SK-N-SH (cell line): Measurements from ENCODE around the gene EXPH5. TPM values are rescaled to one million over a fixed set of nuclear protein-coding genes. Genes with fewer than 3 reads are reported as not detected.
A peak's percentile ranks its signal among the peaks of the same experiment; 100 is the strongest.

Source experiments
- CTCF ChIA-PET: fragments of 300-600, 350-600 bp; formaldehyde crosslinking; extraction: SDS; loops from one replicate; lab custom pipeline; 2021; lab: Yijun Ruan, JAX
- POLR2A ChIA-PET: fragments of 350-600 bp; sonication (Branson Sonifier 250); formaldehyde crosslinking; extraction: SDS; loops from one replicate; lab custom pipeline; 2020; ENCODE audit warnings: antibody characterized with exemption, inconsistent platforms; lab: Yijun Ruan, JAX
- DNase-seq: peaks from one replicate; pipeline ENCODE4 v3.0.0; 2012
- H2AFZ ChIP-seq: fragments of 200-600 bp; sonication (generic); 2 replicates; pipeline ENCODE4 v1.8.1; 2016; ENCODE audit warnings: antibody characterized with exemption, mild to moderate bottlenecking, low read depth
- H3F3A ChIP-seq: fragments of 200-600 bp; sonication (generic); replicated peaks from 2 replicates; pipeline ENCODE3; 2016; ENCODE audit warnings: antibody characterized with exemption, mild to moderate bottlenecking; ENCODE audit not compliant: insufficient read depth
- H3K27ac ChIP-seq, 2 experiments: fragments of 200-500 bp in 1 of 2; fragments of 200-600 bp in 1 of 2; sonication (Bioruptor generic) in 1 of 2; sonication (generic), shearing (Covaris generic) in 1 of 2; 2 replicates each; pipeline versions ENCODE4 v1.5.1 to v1.6.1; 2014 to 2016; ENCODE audit warnings: low read depth in 2 of 2, inconsistent platforms in 1 of 2, low read length in 1 of 2, mild to moderate bottlenecking in 1 of 2, mixed read lengths in 1 of 2
- H3K27me3 ChIP-seq: fragments of 200-600 bp; sonication (generic), shearing (Covaris generic); 2 replicates; pipeline ENCODE4 v1.6.1; 2016; ENCODE audit warnings: mixed run types; ENCODE audit not compliant: insufficient read depth
- H3K36me3 ChIP-seq, 2 experiments: fragments of 200-500 bp in 1 of 2; fragments of 200-600 bp in 1 of 2; sonication (Bioruptor generic) in 1 of 2; sonication (generic) in 1 of 2; replicated peaks in 1 of 2; 2 replicates each; pipeline versions ENCODE3 to v1.5.1; 2014 to 2016; ENCODE audit warnings: low read length in 1 of 2, mild to moderate bottlenecking in 1 of 2; ENCODE audit not compliant: insufficient read depth in 2 of 2, control insufficient read depth in 1 of 2
- H3K4me1 ChIP-seq, 2 experiments: fragments of 200-500 bp in 1 of 2; fragments of 200-600 bp in 1 of 2; sonication (Bioruptor generic) in 1 of 2; sonication (generic), shearing (Covaris generic) in 1 of 2; 2 replicates each; pipeline versions ENCODE4 v1.5.1 to v1.6.1; 2014 to 2016; ENCODE audit warnings: low read depth in 1 of 2, low read length in 1 of 2, mixed run types in 1 of 2; ENCODE audit not compliant: insufficient read depth in 2 of 2, control insufficient read depth in 1 of 2
- H3K4me2 ChIP-seq: fragments of 200-600 bp; sonication (generic), shearing (Covaris generic); 2 replicates; pipeline ENCODE4 v1.6.1; 2017; ENCODE audit warnings: mixed run types
- H3K4me3 ChIP-seq, 2 experiments: fragments of 200-500 bp in 1 of 2; fragments of 200-600 bp in 1 of 2; sonication (Bioruptor generic) in 1 of 2; sonication (generic), shearing (Covaris generic) in 1 of 2; 2 replicates each; pipeline versions ENCODE4 v1.5.1 to v1.8.1; 2014 to 2016; ENCODE audit warnings: low read depth in 2 of 2, inconsistent platforms in 1 of 2, low read length in 1 of 2, mild to moderate bottlenecking in 1 of 2, mixed read lengths in 1 of 2, moderate library complexity in 1 of 2
- H3K79me2 ChIP-seq: fragments of 200-600 bp; sonication (generic); 2 replicates; pipeline ENCODE4 v1.8.1; 2017; ENCODE audit warnings: mild to moderate bottlenecking; ENCODE audit not compliant: insufficient read depth
- H3K9ac ChIP-seq: fragments of 200-600 bp; sonication (generic); 2 replicates; pipeline ENCODE4 v1.6.1; 2017; ENCODE audit warnings: mixed run types
- H3K9me2 ChIP-seq: fragments of 200-600 bp; sonication (generic); 2 replicates; pipeline ENCODE4 v1.6.1; 2017; ENCODE audit warnings: mixed run types
- H3K9me3 ChIP-seq: fragments of 200-600 bp; sonication (generic); 2 replicates; pipeline ENCODE4 v1.6.1; 2017; ENCODE audit warnings: mixed run types, mild to moderate bottlenecking, moderate library complexity
- H4K20me1 ChIP-seq: fragments of 200-600 bp; sonication (generic); 2 replicates; pipeline ENCODE4 v1.6.1; 2017; ENCODE audit warnings: mild to moderate bottlenecking, mixed run types; ENCODE audit not compliant: insufficient read depth
- CHD2 ChIP-seq: fragments of 150-350 bp; IDR thresholded peaks from 2 replicates; pipeline ENCODE4 v1.6.1; 2018; ENCODE audit warnings: low read length; ENCODE audit not compliant: partially characterized antibody
- ELF1 ChIP-seq: IDR thresholded peaks from 2 replicates; pipeline ENCODE4 v1.4.0; 2012
- FOXM1 ChIP-seq: IDR thresholded peaks from 2 replicates; pipeline ENCODE4 v1.4.0; 2012; ENCODE audit warnings: low read depth, mild to moderate bottlenecking
- MXI1 ChIP-seq: IDR thresholded peaks from 2 replicates; pipeline ENCODE4 v1.6.1; 2012; ENCODE audit warnings: mild to moderate bottlenecking, low read depth, low read length, improper control_type of control experiment
- NRF1 ChIP-seq: IDR thresholded peaks from 2 replicates; pipeline ENCODE4 v1.6.1; 2012; ENCODE audit warnings: low read depth, mild to moderate bottlenecking, low read length
- RFX5 ChIP-seq: IDR thresholded peaks from 2 replicates; pipeline ENCODE4 v1.6.1; 2012; ENCODE audit warnings: mild to moderate bottlenecking, improper control_type of control experiment, low read length
- SMC3 ChIP-seq: IDR thresholded peaks from 2 replicates; pipeline ENCODE4 v1.6.1; 2012; ENCODE audit warnings: low read depth, low read length, improper control_type of control experiment
- TAF1 ChIP-seq: IDR thresholded peaks from 2 replicates; pipeline ENCODE4 v1.6.1; 2012; ENCODE audit warnings: low read depth, mild to moderate bottlenecking, low read length, moderate library complexity, borderline replicate concordance
- TEAD4 ChIP-seq: IDR thresholded peaks from 2 replicates; pipeline ENCODE4 v1.4.0; 2012; ENCODE audit warnings: mild to moderate bottlenecking, borderline replicate concordance; ENCODE audit not compliant: insufficient read depth
- WGBS: methylation state at CpG from one replicate; pipeline ENCODE4 v1.1.6; 2017; ENCODE audit warnings: low lambda C conversion rate; 5-methylcytosine and 5-hydroxymethylcytosine counted together
- polyA plus RNA-seq, 3 experiments: library from polyadenylated mRNA; depleted of rRNA; stranded (reverse); fragments of >200 nt; gene quantifications; 2 replicates each; pipeline ENCODE4 v1.2.3, GENCODE V29; 2012

Gene EXPH5
- polyA plus RNA-seq, 1 of the 3 experiments (the other 2 are of a cell fraction), result 0.05 TPM

DNA sequence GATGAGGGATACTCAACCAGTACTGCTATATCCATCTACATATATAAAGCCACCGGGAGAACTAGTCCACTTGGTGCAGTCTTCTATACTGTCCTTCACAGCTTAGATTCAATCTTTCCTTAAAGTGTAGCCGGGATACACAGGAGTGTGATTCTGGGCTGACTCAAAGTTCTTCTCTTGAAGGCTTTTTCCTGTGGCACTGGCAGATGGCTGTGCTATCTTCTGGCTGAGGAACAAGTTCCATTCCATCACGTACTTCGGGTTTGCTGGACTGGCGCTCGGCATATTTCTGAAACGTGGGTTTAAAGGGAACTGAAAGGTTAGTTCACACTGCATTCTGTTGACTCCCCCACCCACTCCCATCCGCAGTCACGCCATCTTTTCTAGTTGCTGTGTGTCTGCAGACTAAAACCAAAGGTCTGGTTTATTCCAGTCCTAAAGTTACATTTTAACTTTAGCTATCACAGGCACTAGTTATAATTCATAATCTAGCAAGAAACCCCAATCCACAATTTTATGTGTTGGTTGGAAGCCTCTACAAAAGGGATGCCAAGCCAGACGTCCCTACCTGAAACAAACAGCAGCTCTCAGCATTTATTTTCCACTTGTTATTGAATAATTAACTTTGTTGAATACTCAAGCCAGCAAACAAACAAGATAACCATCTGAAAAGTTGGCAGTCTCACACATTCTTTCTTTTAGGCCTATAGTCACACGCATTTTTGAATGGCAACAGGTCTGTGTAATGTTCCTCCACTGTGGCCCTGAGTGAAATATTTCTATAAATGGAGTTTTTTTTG lies 118.7 kb downstream of the EXPH5 start:
- H3F3A ChIP-seq, result peaks cover 5% of the 10 kb centered on the region
- no peaks in the 10 kb centered on the region for H3K79me2 ChIP-seq
- no peaks in the 10 kb centered on the region for H3K9me3 ChIP-seq
- ChIA-PET POLR2A (no interaction called here), CTCF (no interaction called here)
- no peak for TF ChIP-seq NRF1
- H4K20me1 ChIP-seq, result no peaks in the 10 kb centered on the region
- no peak overlapping the region for H3K27ac ChIP-seq
- no peaks in the 10 kb centered on the region for H3K9me2 ChIP-seq
- DNase-seq, result no peak
- H3K27me3 ChIP-seq, result no peaks in the 10 kb centered on the region
- no peak overlapping the region for H3K9ac ChIP-seq
- H2AFZ ChIP-seq, result no peak overlapping the region
- WGBS, result 91% methylated on average over 11 of the region's 11 CpGs
- H3K4me2 ChIP-seq, result no peak overlapping the region
- no peak overlapping the region for H3K4me3 ChIP-seq
- H3K4me1 ChIP-seq, result no peaks in the 10 kb centered on the region
- peaks cover 35 to 41% of the 10 kb centered on the region in 2 experiments for H3K36me3 ChIP-seq

DNA sequence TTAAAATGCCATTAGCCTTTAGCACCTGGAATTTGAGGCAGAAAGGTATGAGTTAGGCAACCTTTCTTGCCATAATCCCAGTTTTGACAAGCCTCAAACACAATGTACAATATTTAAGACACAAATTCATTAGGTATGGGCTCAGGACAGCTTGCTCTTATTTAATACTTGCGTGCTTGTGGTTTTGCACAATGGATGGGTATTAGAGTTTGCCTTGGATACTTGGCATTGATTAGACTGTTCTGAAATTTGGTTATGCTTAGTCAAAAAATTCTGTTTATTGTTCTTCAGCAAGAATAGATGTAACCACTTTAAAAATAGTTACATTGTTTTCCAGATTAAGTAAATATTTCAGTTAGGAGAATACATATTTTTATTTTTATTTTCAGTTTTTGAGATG lies 120.9 kb downstream of the EXPH5 start:
- peaks cover 21 to 27% of the 10 kb centered on the region in 2 experiments for H3K36me3 ChIP-seq
- no peaks in the 10 kb centered on the region for H4K20me1 ChIP-seq
- no peaks in the 10 kb centered on the region for H3K9me3 ChIP-seq
- H3K9ac ChIP-seq, result no peak overlapping the region
- POLR2A ChIA-PET, result no interaction called here
- TF ChIP-seq MXI1 (no peak), ELF1 (no peak), TEAD4 (no peak), SMC3 (no peak), TAF1 (no peak), CHD2 (no peak)
- TF ChIP-seq, all 33 proteins: peak for 0
- no peaks in the 10 kb centered on the region for H3K79me2 ChIP-seq
- H2AFZ ChIP-seq, result no peak overlapping the region
- no peaks in the 10 kb centered on the region for H3K9me2 ChIP-seq
- no peak overlapping the region for H3K27ac ChIP-seq
- no peaks in the 10 kb centered on the region for H3F3A ChIP-seq
- H3K4me3 ChIP-seq, result no peak overlapping the region
- CTCF ChIA-PET, result no interaction called here
- DNase-seq, result no peak
- no peaks in the 10 kb centered on the region for H3K4me1 ChIP-seq
- no peaks in the 10 kb centered on the region for H3K27me3 ChIP-seq
- H3K4me2 ChIP-seq, result no peak overlapping the region
- 100% methylated on average over 1 of the region's 1 CpG for WGBS

DNA sequence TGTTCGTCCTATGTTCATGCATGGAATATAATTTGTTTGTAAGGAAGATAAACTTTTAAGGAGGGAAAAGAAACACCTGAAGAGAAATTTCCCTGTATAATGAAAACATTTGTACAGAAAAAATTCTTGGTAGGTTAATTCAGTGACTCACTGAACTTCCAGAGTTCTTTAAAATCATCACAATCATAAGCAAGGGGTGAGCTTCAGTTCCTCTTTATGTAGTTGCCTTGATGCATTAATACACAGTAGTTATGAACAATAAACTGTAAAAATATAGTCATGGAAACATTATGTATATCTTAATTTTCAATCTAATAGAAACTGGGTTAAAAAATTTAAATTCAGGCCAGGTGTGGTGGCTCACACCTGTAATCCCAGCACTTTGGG lies 125.1 kb downstream of the EXPH5 start:
- POLR2A ChIA-PET, result no interaction called here
- Histone ChIP-seq H3K79me2 (no peaks in the 10 kb centered on the region), H3K9me2 (no peaks in the 10 kb centered on the region), H3K4me2 (no peak overlapping the region; the same call in 1 of the 2 replicates), H4K20me1 (no peaks in the 10 kb centered on the region), H3K4me1 (peaks cover 0 to 2% of the 10 kb centered on the region in 2 experiments; a peak in 1 of 4 replicates), H3K4me3 (no peak overlapping the region), H2AFZ (peak overlapping the region; percentile 95), H3F3A (peaks cover 11% of the 10 kb centered on the region), H3K36me3 (peaks cover 0 to 2% of the 10 kb centered on the region in 2 experiments), H3K27ac (no peak overlapping the region), H3K9me3 (no peaks in the 10 kb centered on the region), H3K27me3 (no peaks in the 10 kb centered on the region), H3K9ac (no peak overlapping the region)
- CTCF ChIA-PET, result no interaction called here
- 100% methylated on average over 1 of the region's 1 CpG for WGBS
- TF ChIP-seq FOXM1 (no peak), RFX5 (no peak)
- DNase-seq, result no peak
